Measurements from ENCODE around the gene SPOCK3.

The SPOCK3 gene

DNA sequence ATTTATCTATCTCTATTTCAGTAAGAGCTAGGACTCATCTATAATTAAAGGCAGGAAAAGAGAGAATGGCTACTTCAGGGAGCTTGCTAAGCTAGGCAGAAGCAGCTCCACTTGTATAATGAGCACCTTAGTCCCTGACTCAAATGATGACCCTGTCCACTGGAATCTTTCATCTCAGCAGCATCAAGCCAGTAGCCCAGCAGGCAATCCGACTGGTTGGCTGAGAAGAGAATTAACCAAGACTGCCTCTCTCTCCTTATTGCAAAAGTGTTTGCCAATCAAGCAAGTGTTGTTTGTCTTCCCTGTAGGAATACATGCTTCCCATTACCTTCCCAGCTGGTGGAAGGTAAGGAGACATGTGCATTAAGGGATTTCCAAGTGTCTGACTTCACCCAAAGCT is 3.9 kb upstream of the SPOCK3 start:
- DNase-seq (ENCODE audit: low read depth): no peak
- no peak for TF ChIP-seq CTCF (IDR thresholded peaks at IDR 0.05; ENCODE audit: low read depth, low read length, missing control alignments)
- no peak overlapping the region for H3K4me3 ChIP-seq (ENCODE audit: low read depth, low read length)

DNA sequence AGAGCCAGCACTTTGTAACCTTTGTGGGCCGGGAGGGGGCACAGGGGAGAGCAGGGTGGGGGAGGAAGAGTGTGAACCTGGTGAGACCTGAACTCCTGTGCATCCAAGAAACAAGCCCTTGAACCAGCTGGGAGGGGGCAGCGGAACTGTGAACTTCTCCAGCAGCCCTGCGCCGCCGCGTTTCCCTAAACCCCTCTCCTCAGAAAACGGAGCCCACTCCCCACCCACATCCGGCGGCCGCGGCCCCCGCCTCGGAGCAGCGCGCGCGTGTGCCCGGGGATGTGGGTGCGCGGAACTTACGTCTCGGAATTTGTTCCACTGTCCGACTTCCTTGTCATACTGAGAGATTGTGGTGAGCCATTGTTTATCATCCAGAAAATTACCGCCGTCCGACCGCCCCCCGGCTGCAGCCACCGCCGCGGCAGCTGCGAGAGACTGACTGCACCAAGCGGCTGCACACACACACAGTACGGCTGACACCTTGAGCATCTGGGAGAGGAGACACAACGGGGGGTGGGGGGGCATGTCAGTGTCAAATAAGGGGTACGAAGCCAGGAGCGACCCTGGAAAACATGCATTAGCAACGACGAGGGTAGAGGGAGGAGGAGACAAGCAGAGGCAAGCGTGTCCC is 494 bp downstream of the SPOCK3 start:
- H3K4me3 ChIP-seq (ENCODE audit: low read depth, low read length): no peak overlapping the region
- DNase-seq (ENCODE audit: low read depth): no peak

DNA sequence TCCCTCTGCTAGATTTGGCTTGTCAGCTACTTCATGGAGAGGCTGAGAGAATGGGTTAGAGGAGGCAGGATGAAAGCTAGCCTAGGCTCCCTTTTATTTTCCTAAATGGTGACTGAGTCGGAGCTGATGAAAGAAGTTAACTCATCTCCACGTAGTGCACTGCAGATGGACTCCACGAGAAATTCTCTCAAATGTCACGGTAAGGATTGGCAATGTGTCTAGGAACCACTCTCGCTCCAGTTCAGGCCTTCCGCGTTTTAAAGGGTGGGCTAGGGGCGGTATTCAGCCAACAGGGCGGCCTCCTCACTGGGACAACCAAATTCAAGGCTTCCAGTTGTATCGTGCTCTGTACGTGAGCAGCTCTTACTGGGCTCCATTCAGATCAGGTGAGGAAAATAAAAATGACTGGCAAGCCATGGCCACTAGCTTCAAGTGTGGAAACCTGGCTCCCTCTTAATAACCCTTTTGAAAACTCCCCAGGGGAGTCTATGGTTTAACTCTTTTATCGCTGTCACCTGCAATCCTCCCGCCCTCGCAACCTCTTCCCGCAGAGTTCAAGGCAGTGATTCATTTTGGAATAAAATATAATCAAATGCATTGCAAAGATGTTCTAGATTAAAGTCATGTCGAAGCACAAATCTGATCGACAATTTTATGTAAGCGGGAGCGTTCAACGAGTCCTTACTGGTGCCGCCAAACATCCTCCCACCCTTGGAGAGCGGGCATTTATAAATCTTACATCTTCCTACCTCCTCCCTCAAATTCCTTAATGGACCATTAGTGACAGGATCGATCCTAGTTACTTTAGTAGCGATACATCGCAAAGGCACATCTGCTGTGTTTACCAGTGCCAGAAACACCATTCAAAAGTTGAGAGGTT is 1.2 kb downstream of the SPOCK3 start:
- no peak overlapping the region for H3K4me3 ChIP-seq (ENCODE audit: low read depth, low read length)
- TF ChIP-seq CTCF (IDR thresholded peaks at IDR 0.05; ENCODE audit: low read depth, low read length, missing control alignments): no peak
- no peak for DNase-seq (ENCODE audit: low read depth)

More for the DNA sequence above, 494 bp downstream of the SPOCK3 start:
- TF ChIP-seq CTCF (IDR thresholded peaks at IDR 0.05; ENCODE audit: low read depth, low read length, missing control alignments): no peak

DNA sequence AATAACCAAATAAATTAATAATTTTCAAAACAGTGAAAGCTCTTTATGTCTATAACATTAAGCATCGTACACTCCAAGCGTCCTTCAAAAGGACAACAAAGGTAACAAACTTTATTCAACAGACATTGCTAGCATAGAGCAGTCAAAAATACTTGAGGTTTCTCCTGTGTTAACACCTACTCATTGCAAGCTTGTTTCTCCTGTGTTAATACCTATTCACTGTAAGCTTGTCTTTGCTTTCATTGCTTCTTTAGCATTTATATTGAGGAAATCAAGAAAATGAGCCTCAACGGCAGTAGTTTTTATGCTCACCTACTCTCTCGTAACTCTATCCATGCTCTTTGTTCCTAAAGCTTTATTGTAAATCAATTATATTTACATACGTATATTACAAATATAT is 3.5 kb downstream of the SPOCK3 start:
- H3K4me3 ChIP-seq (ENCODE audit: low read depth, low read length): no peak overlapping the region
- no peak for TF ChIP-seq CTCF (IDR thresholded peaks at IDR 0.05; ENCODE audit: low read depth, low read length, missing control alignments)
- DNase-seq (ENCODE audit: low read depth): no peak

GRCh38 chr4:167222099-167222498 is 12.2 kb downstream of the SPOCK3 start:
- H3K4me3 ChIP-seq (ENCODE audit: low read depth, low read length): no peak overlapping the region
- DNase-seq (ENCODE audit: low read depth): no peak
- TF ChIP-seq CTCF (IDR thresholded peaks at IDR 0.05; ENCODE audit: low read depth, low read length, missing control alignments): no peak

DNA sequence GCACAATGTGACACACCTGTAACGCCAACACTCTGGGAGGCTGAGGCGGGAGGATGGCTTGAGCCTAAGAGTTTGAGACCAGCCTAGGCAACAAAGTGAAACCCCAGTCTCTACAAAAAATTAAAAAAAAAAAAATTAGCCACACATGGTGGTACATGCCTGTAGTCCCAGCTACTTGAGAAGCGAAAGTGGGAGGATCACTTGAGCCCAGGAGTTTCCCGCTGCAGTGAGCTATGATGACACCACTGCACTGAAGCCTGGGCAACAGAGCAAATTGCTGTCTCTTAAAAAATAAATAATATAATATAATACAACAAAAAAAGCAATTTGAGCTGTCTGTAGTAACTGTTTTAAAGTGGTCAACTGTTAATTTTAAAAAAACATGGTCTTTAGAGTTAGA is 13.2 kb downstream of the SPOCK3 start:
- no peak overlapping the region for H3K4me3 ChIP-seq (ENCODE audit: low read depth, low read length)
- no peak for DNase-seq (ENCODE audit: low read depth)
- TF ChIP-seq CTCF (IDR thresholded peaks at IDR 0.05; ENCODE audit: low read depth, low read length, missing control alignments): no peak
